ENCODE data around the gene RAB17.

Gene RAB17

GRCh38 chr2:237556773-237557632, 33.5 kb downstream of the RAB17 start:
- no peak for DNase-seq

- DNase-seq = no peak
Measured at GRCh38 chr2:237555560-237555959, 35.0 kb downstream of the RAB17 start.

GRCh38 chr2:237553948-237554347, 36.6 kb downstream of the RAB17 start:
- no peak for DNase-seq

- DNase-seq = no peak
Measured at GRCh38 chr2:237552908-237553307, 37.6 kb downstream of the RAB17 start.

- DNase-seq = no peak
Measured at GRCh38 chr2:237551071-237551574, 39.4 kb downstream of the RAB17 start.

DNA sequence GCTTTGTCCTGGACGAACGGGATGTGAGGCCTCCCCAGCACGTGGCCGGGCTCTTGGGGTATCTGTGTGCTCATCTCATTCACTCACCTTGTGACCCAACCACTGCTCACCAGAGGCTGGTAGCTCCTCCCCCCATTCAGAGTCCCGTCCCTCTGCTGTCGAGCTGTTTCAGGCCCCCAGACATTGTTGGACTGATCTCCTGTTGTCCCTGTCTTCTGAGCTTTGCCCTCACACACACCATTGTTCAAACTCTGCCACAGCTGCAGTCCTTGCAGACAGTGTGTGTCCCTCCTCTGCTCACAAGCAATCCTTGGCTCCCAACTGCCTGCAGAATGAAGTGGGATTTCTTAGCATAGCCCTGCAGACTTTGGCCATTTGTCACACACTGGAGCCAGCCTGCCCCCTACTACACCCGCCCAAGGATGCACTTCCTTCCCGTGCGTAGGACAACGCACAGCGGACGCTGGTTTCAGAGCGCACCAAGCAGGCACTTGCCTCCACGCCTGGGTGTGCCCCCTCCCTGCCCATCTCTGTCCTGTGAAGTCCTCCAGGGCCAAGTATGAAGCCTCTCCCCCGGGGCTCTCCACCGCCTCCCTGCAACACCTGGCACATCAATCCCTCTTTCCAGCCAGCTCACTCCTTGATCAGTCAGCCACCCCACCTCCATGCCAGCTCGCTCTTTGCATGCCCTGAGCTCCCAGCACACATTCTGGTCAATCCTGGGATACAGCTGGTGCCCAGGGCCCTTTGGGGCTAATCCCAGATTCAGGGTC, 40.7 kb downstream of the RAB17 start:
- DNase-seq = no peak

- DNase-seq = no peak
Measured at GRCh38 chr2:237549216-237549615, 41.3 kb downstream of the RAB17 start.

- no peak for DNase-seq
Measured at GRCh38 chr2:237547841-237548416, 42.6 kb downstream of the RAB17 start.

GRCh38 chr2:237546876-237547395, 43.6 kb downstream of the RAB17 start:
- DNase-seq = no peak

DNA sequence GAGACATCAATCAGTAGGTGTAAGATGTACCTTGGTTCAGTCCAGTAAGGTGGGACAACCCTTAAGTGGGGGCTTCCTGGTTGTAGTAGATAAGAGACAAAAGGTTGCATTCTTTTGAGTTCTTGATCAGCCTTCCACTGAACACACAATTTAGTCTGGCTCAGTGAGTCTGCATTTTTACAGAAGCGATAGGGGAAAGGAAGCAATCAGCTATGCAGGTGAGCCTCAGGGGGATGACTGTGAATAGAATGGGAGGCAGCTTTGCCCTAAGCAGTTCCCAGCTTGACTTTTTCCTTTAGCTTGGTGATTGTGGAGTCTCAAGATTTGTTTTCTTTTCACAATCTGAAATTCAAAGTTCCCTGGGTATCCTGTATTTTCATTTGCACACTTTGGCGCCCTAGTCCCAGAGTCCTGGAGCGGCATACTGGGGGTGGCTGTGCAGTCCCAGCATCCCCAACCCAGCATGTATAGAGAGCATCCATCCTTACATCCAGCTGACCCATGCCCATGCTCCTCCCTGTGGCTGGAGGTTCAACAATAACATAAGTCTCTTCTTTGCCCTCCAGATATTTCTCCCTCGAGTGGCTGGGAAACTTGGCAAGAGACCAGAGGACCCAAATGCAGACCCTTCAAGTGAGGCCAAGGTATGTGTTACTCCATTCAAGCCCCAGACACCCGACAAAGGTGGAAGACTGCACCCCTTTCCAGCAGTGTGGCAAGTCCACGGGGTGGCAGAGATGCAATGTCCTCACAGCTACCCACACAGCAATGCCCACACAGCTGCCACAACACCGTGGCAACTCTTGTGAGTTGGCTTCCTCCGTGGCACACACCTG, 44.3 kb downstream of the RAB17 start:
- DNase-seq = no peak

GRCh38 chr2:237542001-237542704, 48.4 kb downstream of the RAB17 start:
- no peak for DNase-seq

DNA sequence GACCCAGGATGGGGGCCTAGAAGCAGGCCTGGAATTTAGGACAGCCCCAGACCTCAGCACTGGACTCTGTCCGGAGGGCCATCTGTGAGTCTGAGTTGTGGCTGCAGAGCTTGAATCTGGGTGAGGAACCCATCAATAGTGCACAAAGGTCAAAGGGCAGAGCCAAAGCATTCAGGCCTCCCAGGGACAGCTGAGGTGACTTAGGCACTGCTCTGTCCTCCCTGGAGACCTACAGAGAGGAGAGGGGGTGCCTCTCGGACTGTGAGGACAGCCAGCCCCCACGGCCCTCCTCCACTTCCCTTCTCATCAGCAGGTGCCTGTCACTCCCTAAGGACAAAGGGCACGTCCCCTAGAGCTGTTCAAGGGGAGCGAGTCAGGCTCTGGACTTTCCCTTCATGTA, 49.3 kb downstream of the RAB17 start:
- DNase-seq = no peak

- DNase-seq = no peak
Measured at GRCh38 chr2:237540823-237541222, 49.7 kb downstream of the RAB17 start.

- no peak for DNase-seq
Measured at GRCh38 chr2:237540223-237540775, 50.2 kb downstream of the RAB17 start.

- no peak for DNase-seq
Measured at GRCh38 chr2:237539681-237540080, 50.9 kb downstream of the RAB17 start.

GRCh38 chr2:237538901-237539300, 51.6 kb downstream of the RAB17 start:
- DNase-seq = no peak

DNA sequence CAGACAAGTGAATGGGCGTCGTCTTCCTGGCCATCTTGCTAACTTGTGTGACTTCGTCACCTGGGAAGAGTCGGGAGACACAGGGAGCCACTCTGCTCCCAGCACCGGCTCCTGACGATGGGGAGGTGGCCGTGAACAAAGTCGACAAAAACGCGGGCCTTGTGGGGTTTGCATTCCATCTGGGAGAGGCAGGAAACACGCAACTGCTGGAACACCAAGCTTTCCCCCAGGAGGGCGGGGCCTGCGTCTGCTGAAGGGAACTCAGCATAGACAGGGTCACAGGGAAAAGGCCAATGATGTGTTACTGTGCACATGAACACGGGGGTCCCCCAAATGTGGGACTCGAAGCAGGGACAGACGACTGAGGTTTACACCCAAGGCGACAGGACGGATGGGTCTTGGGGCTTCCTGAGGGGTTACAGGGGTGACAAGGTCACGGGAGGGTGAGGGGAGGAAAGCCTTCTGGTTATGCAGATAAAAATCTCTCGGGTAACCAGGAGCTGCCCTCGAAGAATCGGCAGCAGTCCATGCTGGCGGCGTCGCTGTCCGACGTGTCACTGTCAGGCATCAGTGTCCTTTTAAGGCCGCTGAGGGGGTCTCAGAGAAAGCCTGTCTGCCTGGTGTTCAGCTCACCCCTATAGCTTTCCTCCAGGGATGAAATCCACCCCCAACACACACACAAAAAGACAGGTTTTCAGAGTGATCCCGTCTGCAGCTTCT, 52.4 kb downstream of the RAB17 start:
- DNase-seq = no peak

DNA sequence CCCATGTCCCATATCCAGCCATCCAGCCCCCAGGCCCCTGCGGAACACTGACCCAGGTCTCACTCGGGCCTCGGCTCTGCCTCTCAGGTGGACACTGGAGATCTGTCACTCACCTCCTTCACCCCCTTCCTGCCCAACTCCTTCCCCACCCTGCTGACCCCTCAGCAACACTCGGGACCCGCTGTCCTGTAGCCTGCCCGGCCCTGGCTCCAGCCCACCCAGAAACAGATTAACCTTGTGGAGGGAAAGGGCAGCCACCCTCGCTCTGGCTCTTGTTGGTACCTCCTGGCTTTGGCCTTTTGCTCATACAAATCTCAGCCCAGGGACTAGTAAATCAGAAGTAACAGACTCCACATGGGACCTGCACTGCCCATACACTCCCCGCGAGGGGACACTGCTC, 53.9 kb downstream of the RAB17 start:
- DNase-seq = no peak

GRCh38 chr2:237536083-237536415, 54.5 kb downstream of the RAB17 start:
- no peak for DNase-seq

DNA sequence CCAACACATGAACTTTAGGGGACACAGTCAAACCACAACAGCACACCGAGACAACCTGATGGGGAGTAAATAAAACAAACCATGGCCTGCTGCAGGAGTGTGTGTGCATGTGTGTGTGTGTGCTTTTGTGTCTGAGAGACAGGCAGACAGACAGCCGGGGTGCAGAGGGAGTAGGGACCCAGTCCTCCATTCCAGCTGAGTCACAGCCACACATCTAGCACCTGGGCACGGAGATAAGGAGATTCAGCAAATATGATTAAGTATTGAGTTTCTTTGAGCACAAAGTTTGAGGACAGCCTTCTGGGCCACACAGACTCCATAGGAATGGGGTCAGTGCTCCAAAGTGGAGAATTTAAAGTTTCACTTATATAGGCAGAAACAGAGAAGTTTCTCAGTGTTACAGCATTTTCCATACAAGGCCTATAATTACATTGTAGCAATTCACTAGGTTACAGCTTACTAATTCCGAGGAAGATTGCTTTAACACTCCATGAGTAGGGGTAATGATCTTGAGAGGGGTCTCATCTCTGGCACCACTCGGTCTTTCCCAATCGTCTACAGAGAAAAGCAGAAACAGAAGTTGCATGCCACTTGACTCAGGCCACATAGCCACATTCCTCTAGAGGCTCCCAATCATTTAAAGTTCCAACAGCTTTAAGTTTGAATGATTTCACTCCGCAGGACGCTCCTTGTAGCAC, 55.0 kb downstream of the RAB17 start:
- no peak for DNase-seq

Measured in activated gamma-delta T cell treated with Interleukin-2 at 50 U/mL for 16 hours (primary cell).